Mucosa of rectum (tissue), 2 donors: ENCODE measurements around the gene SDF4.
A peak's percentile ranks its signal among the peaks of the same experiment; 100 is the strongest.

Experiments used
- H3K27ac ChIP-seq, 2 donors: one replicate each; pipeline ENCODE4 v1.7.0; 2013; ENCODE audit warnings: inconsistent platforms in 2 of 2, low read depth in 2 of 2, low read length in 2 of 2
- H3K27me3 ChIP-seq, 2 donors: one replicate each; pipeline ENCODE4 v1.7.0; 2013; ENCODE audit warnings: low read length in 2 of 2; ENCODE audit not compliant: control insufficient read depth in 2 of 2, insufficient read depth in 2 of 2
- H3K36me3 ChIP-seq, 2 donors: one replicate each; pipeline ENCODE4 v1.7.0; 2013; ENCODE audit warnings: low read length in 2 of 2; ENCODE audit not compliant: control insufficient read depth in 2 of 2, insufficient read depth in 2 of 2
- H3K4me1 ChIP-seq, 2 donors: one replicate each; pipeline ENCODE4 v1.7.0; 2013; ENCODE audit warnings: low read length in 2 of 2, mild to moderate bottlenecking in 1 of 2; ENCODE audit not compliant: control insufficient read depth in 2 of 2, insufficient read depth in 2 of 2
- H3K4me3 ChIP-seq, 2 donors: one replicate each; pipeline ENCODE4 v1.7.0; 2013; ENCODE audit warnings: low read length in 2 of 2
- H3K9ac ChIP-seq, 2 donors: one replicate each; pipeline ENCODE4 v1.7.0; 2013; ENCODE audit warnings: low read length in 2 of 2, low read depth in 1 of 2, mild to moderate bottlenecking in 1 of 2
- H3K9me3 ChIP-seq, 2 donors: one replicate each; pipeline ENCODE4 v1.7.0; 2013; ENCODE audit warnings: low read length in 2 of 2; ENCODE audit not compliant: control insufficient read depth in 2 of 2
- donor health status: healthy.
- donor health status: Normal muscosa, but diverticular disease.

SDF4 gene

GRCh38 chr1:1229770-1230169 lies 2.0 kb downstream of the SDF4 start:
- Histone ChIP-seq H3K27ac (no peak overlapping the region), H3K4me3 (peak overlapping the region in 1 of 2 donors; percentile 4), H3K9me3 (no peaks in the 10 kb centered on the region), H3K27me3 (no peaks in the 10 kb centered on the region), H3K36me3 (peaks cover 22 to 36% of the 10 kb centered on the region in 2 donors), H3K9ac (no peak overlapping the region), H3K4me1 (peaks cover 21 to 25% of the 10 kb centered on the region in 2 donors)

- no peak overlapping the region for H3K27ac ChIP-seq
- H3K27me3 ChIP-seq, result no peaks in the 10 kb centered on the region
- H3K36me3 ChIP-seq, result peaks cover 22 to 36% of the 10 kb centered on the region in 2 donors
- peaks cover 21 to 25% of the 10 kb centered on the region in 2 donors for H3K4me1 ChIP-seq
- H3K9me3 ChIP-seq, result no peaks in the 10 kb centered on the region
- no peak overlapping the region for H3K9ac ChIP-seq
- H3K4me3 ChIP-seq, result no peak overlapping the region
Measured at GRCh38 chr1:1228596-1229321, 3.0 kb downstream of the SDF4 start.

GRCh38 chr1:1228187-1228586 lies 3.6 kb downstream of the SDF4 start:
- Histone ChIP-seq H3K27ac (no peak overlapping the region), H3K9me3 (no peaks in the 10 kb centered on the region), H3K36me3 (peaks cover 26 to 39% of the 10 kb centered on the region in 2 donors), H3K27me3 (no peaks in the 10 kb centered on the region), H3K4me1 (peaks cover 21 to 25% of the 10 kb centered on the region in 2 donors), H3K4me3 (no peak overlapping the region), H3K9ac (no peak overlapping the region)

GRCh38 chr1:1227386-1227785 lies 4.4 kb downstream of the SDF4 start:
- no peak overlapping the region for H3K27ac ChIP-seq
- no peaks in the 10 kb centered on the region for H3K9me3 ChIP-seq
- peaks cover 15 to 17% of the 10 kb centered on the region in 2 donors for H3K4me1 ChIP-seq
- peaks cover 34 to 47% of the 10 kb centered on the region in 2 donors for H3K36me3 ChIP-seq
- H3K27me3 ChIP-seq, result no peaks in the 10 kb centered on the region
- H3K9ac ChIP-seq, result no peak overlapping the region
- H3K4me3 ChIP-seq, result no peak overlapping the region

- Histone ChIP-seq H3K27ac (no peak overlapping the region), H3K4me3 (no peak overlapping the region), H3K36me3 (peaks cover 38 to 49% of the 10 kb centered on the region in 2 donors), H3K9ac (no peak overlapping the region), H3K4me1 (peaks cover 14 to 17% of the 10 kb centered on the region in 2 donors), H3K27me3 (no peaks in the 10 kb centered on the region), H3K9me3 (no peaks in the 10 kb centered on the region)
Measured at GRCh38 chr1:1226566-1227362, 5.0 kb downstream of the SDF4 start.

- H3K4me3 ChIP-seq, result no peak overlapping the region
- H3K36me3 ChIP-seq, result peaks cover 44 to 52% of the 10 kb centered on the region in 2 donors
- H3K27ac ChIP-seq, result no peak overlapping the region
- no peaks in the 10 kb centered on the region for H3K27me3 ChIP-seq
- no peak overlapping the region for H3K9ac ChIP-seq
- peaks cover 14 to 15% of the 10 kb centered on the region in 2 donors for H3K4me1 ChIP-seq
- no peaks in the 10 kb centered on the region for H3K9me3 ChIP-seq
Measured at GRCh38 chr1:1225913-1226312, 5.9 kb downstream of the SDF4 start.

GRCh38 chr1:1225238-1225845 lies 6.5 kb downstream of the SDF4 start:
- no peak overlapping the region for H3K27ac ChIP-seq
- H3K4me1 ChIP-seq, result peaks cover 9 to 11% of the 10 kb centered on the region in 2 donors
- no peak overlapping the region for H3K9ac ChIP-seq
- H3K9me3 ChIP-seq, result no peaks in the 10 kb centered on the region
- H3K36me3 ChIP-seq, result peaks cover 50 to 58% of the 10 kb centered on the region in 2 donors
- no peak overlapping the region for H3K4me3 ChIP-seq
- no peaks in the 10 kb centered on the region for H3K27me3 ChIP-seq

GRCh38 chr1:1223891-1224290 lies 7.9 kb downstream of the SDF4 start:
- H3K36me3 ChIP-seq, result peaks cover 56 to 63% of the 10 kb centered on the region in 2 donors
- H3K4me1 ChIP-seq, result no peaks in the 10 kb centered on the region
- H3K9me3 ChIP-seq, result no peaks in the 10 kb centered on the region
- H3K4me3 ChIP-seq, result no peak overlapping the region
- no peak overlapping the region for H3K27ac ChIP-seq
- no peak overlapping the region for H3K9ac ChIP-seq
- no peaks in the 10 kb centered on the region for H3K27me3 ChIP-seq

- Histone ChIP-seq H3K9me3 (no peaks in the 10 kb centered on the region), H3K9ac (no peak overlapping the region), H3K4me1 (no peaks in the 10 kb centered on the region), H3K36me3 (peaks cover 56 to 63% of the 10 kb centered on the region in 2 donors), H3K4me3 (no peak overlapping the region), H3K27ac (no peak overlapping the region), H3K27me3 (no peaks in the 10 kb centered on the region)
Measured at GRCh38 chr1:1223321-1223720, 8.5 kb downstream of the SDF4 start.
